Kidney (tissue), 14 donors: Measurements from ENCODE around the gene MRTO4. TPM values are rescaled to one million over a fixed set of nuclear protein-coding genes. Genes with fewer than 3 reads are reported as not detected.
"Not testable (repeated sequence)": the region's sequence is repeated elsewhere in the genome, so short reads cannot be mapped to it uniquely, and the experiment has no call there.

Experiments used
- DNase-seq, 5 donors: peaks; one replicate each; pipeline ENCODE4 v3.0.0-alpha.2; 2013 to 2020
- FAIRE-seq: peaks from 2 replicates; lab custom pipeline; 2012; peaks lifted over from hg19 to GRCh38; lab: Jason Lieb, UNC
- H3K27ac ChIP-seq, 2 donors: one replicate each; pipeline ENCODE4 v1.7.0; 2013; ENCODE audit warnings: low read depth in 2 of 2, low read length in 2 of 2, inconsistent platforms in 1 of 2
- H3K27me3 ChIP-seq: one replicate; pipeline ENCODE4 v1.7.1; 2013; ENCODE audit warnings: low read length, inconsistent platforms; ENCODE audit not compliant: control insufficient read depth, insufficient read depth
- H3K36me3 ChIP-seq, 3 donors: one replicate each; pipeline versions ENCODE4 v1.7.0 to v1.7.1; 2013; ENCODE audit warnings: low read length in 3 of 3, control low read depth in 1 of 3, inconsistent platforms in 1 of 3; ENCODE audit not compliant: insufficient read depth in 3 of 3, control insufficient read depth in 2 of 3
- H3K4me1 ChIP-seq, 3 donors: one replicate each; pipeline versions ENCODE4 v1.7.0 to v1.7.1; 2013; ENCODE audit warnings: low read length in 3 of 3, inconsistent platforms in 1 of 3, low read depth in 1 of 3; ENCODE audit not compliant: control insufficient read depth in 2 of 3, insufficient read depth in 2 of 3
- H3K4me3 ChIP-seq, 3 donors: one replicate each; pipeline versions ENCODE4 v1.7.0 to v1.8.1; 2013; ENCODE audit warnings: low read length in 3 of 3, control low read depth in 1 of 3, inconsistent platforms in 1 of 3
- H3K9ac ChIP-seq, 3 donors: one replicate each; pipeline versions ENCODE4 v1.7.0 to v1.7.1; 2013; ENCODE audit warnings: low read length in 3 of 3, control low read depth in 1 of 3, inconsistent platforms in 1 of 3
- H3K9me3 ChIP-seq, 3 donors: one replicate each; pipeline versions ENCODE4 v1.7.0 to v1.7.1; 2013; ENCODE audit warnings: low read length in 3 of 3, control low read depth in 1 of 3, inconsistent platforms in 1 of 3; ENCODE audit not compliant: control insufficient read depth in 2 of 3, insufficient read depth in 1 of 3
- intact Hi-C: fragments of 100-400 bp; cut with DNase I; formaldehyde crosslinking; loops from one replicate; pipeline ENCODE4 v1.11.1; 2022
- polyA plus RNA-seq: library from polyadenylated mRNA; stranded (reverse); fragments of 350-450 nt; fragmentation: Illumina TruSeq; extraction: RNeasy Lipid Tissue Mini Kit (QIAGEN cat#74804); gene quantifications from one replicate; pipeline ENCODE4 v1.2.3, GENCODE V29; 2014; ENCODE audit warnings: low read depth, low replicate concordance; ENCODE audit not compliant: insufficient read depth
- total RNA-seq: library from RNA; stranded (reverse); fragmentation: NEBNext Ultra II Directional; extraction: Animal tissue kit (Norgen Biotek cat#: 25700); gene quantifications from one replicate; pipeline ENCODE4 v1.2.1, GENCODE V29; 2021
- TF ChIP-seq, protein P1 (sequence below): IDR thresholded peaks from 3 replicates; pipeline ENCODE4 v1.5.1; 2012; ENCODE audit warnings: mild to moderate bottlenecking, moderate library complexity, borderline replicate concordance; ENCODE audit not compliant: insufficient read depth; ENCODE audit errors: extremely low read depth
- donor health status: control.
- donor health status: control.
- donor health status: control.
- donor health status: control.
- donor health status: control.
- donor health status: DM: yes; HTN: yes; CAD: no.
- donor health status: Normal renal cell carcinoma (clear cell type).

MRTO4 gene
- total and polyA plus RNA-seq, 2 donors from 2014 or later, result 18.6 to 24.5 TPM

DNA sequence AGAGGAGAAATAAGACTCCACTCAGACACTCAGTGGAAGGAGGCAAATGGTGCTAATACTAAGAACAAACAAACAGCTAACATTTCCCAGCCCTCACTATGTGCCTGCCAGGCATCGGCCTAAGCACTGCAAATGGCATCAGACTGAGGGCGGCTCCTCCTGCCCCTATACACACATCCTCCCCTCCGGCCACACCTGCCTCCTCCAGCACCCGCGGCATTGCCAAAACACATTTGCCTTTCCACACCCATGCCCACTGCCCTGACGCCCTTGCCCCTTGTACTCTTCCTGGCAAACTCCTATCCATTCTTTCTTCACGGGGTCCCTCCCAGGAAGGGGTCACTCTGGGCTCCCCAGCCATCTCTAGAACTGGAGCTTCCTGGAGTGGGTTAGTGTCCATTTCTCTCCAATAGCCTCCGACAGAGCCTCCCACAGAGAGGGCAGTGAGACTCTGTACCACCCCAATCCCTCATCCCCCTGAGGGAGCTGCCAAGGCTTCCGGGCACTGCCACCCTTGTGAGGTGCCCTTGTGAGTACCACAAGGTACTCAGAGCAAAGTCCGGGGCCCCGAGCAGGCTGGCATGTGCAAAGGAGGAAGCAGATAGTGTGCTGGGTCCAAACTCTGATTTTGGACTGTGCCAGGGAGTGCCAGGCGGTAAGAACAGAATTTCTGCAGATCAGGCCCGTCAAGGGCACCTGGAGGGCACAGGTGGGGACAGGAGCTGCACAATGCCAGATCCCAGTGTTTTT is 36.0 kb downstream of the MRTO4 start:
- H3K4me3 ChIP-seq, result peak overlapping the region in 2 of 3 donors; percentile 62 to 67
- no peak for FAIRE-seq

DNA sequence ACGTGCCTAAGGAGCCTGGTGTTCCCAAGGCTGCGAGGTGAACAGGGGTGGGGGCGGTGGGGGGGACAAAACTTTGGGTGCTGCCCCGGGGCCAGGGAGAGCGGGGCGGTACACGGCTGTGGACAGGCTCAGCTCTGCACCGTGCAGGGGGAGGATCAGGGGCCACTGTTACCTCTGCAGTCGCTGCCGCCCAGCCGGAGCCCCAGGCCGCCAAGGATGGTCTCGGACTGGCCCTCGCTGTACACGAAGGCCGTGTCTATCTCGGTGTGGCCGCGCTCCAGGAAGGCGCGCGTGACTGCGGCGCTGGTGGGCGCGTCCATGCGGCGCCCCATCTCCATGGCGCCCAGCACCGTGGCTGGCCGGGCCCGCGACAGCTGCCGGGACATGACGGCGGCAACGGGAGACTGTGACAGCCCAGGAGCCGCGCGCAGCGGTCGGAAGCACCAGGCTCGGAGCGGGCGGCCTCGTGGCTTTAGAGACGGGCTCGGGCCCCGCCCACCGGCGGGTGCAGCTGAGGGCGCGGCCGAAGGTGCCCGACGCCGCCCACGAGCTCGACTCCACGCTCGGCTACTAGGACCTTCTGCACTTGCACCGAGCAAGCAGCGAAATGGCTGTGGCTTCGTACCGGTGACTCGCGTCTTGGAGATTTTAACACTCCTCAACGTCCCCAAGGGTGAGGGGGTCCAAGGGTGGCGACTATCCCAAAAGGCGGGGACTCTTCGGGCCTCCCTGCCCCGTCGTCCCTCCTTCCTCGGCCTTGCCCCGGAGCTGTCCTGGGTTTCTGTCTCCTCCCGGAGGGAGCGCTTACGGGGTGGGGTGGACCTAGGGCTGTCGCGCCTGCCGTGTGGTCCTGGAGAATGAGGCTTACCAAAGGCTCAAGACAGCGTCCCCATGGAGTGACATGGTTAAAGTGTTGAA is 37.0 kb downstream of the MRTO4 start, which contains the start of gene AKR7A3:
Gene AKR7A3, minus strand, starts transcription at position 447 of the 918 bp plus-strand sequence. Its CDS starts 61 bp downstream, at position 386.
- H3K9me3 ChIP-seq, FAIRE-seq, intact Hi-C loops, H3K27me3 ChIP-seq, H3K36me3 ChIP-seq, H3K4me1 ChIP-seq: not testable (repeated sequence)
- peak within 1 kb of the TSS; percentile 70 to 81 for H3K27ac ChIP-seq
- DNase-seq, result peak; percentile 43 to 81 (median 60)
- peak within 1 kb of the TSS in 2 of 3 donors; percentile 41 to 65 for H3K9ac ChIP-seq
- H3K4me3 ChIP-seq, result peak within 1 kb of the TSS in 2 of 3 donors; percentile 62 to 78

More for the DNA sequence above, 36.0 kb downstream of the MRTO4 start:
- H3K36me3 ChIP-seq, result peaks cover 0 to 5% (median 3%) of the 10 kb centered on the region in 3 donors
- intact Hi-C loops, result no loop called here
- H3K9me3 ChIP-seq, result no peaks in the 10 kb centered on the region
- peak overlapping the region in 1 of 3 donors; percentile 65 for H3K9ac ChIP-seq
- no peaks in the 10 kb centered on the region for H3K27me3 ChIP-seq
- peaks cover 0 to 4% (median 3%) of the 10 kb centered on the region in 3 donors for H3K4me1 ChIP-seq
- no peak for DNase-seq
- TF ChIP-seq, protein P1, sequence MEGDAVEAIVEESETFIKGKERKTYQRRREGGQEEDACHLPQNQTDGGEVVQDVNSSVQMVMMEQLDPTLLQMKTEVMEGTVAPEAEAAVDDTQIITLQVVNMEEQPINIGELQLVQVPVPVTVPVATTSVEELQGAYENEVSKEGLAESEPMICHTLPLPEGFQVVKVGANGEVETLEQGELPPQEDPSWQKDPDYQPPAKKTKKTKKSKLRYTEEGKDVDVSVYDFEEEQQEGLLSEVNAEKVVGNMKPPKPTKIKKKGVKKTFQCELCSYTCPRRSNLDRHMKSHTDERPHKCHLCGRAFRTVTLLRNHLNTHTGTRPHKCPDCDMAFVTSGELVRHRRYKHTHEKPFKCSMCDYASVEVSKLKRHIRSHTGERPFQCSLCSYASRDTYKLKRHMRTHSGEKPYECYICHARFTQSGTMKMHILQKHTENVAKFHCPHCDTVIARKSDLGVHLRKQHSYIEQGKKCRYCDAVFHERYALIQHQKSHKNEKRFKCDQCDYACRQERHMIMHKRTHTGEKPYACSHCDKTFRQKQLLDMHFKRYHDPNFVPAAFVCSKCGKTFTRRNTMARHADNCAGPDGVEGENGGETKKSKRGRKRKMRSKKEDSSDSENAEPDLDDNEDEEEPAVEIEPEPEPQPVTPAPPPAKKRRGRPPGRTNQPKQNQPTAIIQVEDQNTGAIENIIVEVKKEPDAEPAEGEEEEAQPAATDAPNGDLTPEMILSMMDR, result no peak
- peak overlapping the region; percentile 40 to 81 for H3K27ac ChIP-seq

DNA sequence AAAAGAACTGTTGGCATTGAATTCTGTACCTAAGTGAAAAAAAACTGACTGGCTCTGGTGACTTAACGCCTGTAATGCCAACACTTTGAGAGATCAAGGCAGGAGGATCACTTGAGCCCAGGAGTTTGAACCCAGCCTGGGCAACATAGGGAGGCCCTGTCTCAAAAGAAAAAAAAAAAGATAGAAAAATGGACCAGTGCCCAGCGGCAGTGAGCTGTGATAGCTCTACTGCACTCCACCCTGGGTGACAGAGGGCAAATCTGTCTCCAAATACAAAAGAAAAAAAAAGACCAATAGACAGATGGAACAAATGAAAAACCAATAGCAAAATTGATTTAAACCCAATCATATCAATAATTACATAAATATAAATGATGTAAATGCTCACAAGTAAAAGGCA is 37.6 kb downstream of the MRTO4 start:
- peak overlapping the region in 1 of 3 donors; percentile 56 for H3K9ac ChIP-seq
- no peak for FAIRE-seq
- TF ChIP-seq, protein P1, result no peak

More for the DNA sequence above, 37.6 kb downstream of the MRTO4 start:
- peaks cover 0 to under 1% (median under 1%) of the 10 kb centered on the region in 3 donors for H3K9me3 ChIP-seq
- intact Hi-C loops, result no loop called here
- DNase-seq, result no peak
- peak overlapping the region; percentile 67 to 70 for H3K27ac ChIP-seq
- H3K27me3 ChIP-seq, result no peaks in the 10 kb centered on the region
- peak overlapping the region in 2 of 3 donors; percentile 62 to 78 for H3K4me3 ChIP-seq
- H3K4me1 ChIP-seq, result peaks cover 0 to 4% (median 3%) of the 10 kb centered on the region in 3 donors
- H3K36me3 ChIP-seq, result no peaks in the 10 kb centered on the region
